Gastroesophageal sphincter (tissue), 3 donors: ENCODE results near the gene VGLL1.

ENCODE experiments used
- CTCF ChIP-seq, 4 experiments: fragments of 200-600 bp in 2 of 4; fragments of 450-650 bp in 2 of 4; sonication (generic) in 1 of 4; IDR thresholded peaks; one replicate each; pipeline ENCODE4 v1.5.1; 2017 to 2019; ENCODE audit warnings: antibody characterized with exemption in 4 of 4, mild to moderate bottlenecking in 2 of 4, moderate library complexity in 2 of 4
- POLR2A ChIP-seq, 2 donors: fragments of 450-650 bp; IDR thresholded peaks; one replicate each; pipeline ENCODE4 v1.6.1; 2017; ENCODE audit warnings: antibody characterized with exemption in 2 of 2, mild to moderate bottlenecking in 2 of 2, moderate library complexity in 1 of 2

GRCh38 chrX:136528645-136529315 lies 3.2 kb upstream of the VGLL1 start:
- TF ChIP-seq POLR2A (IDR thresholded peaks at IDR 0.05) (no peak), CTCF (IDR thresholded peaks at IDR 0.05) (no peak)
